ENCODE measurements around the gene ATF7IP2. TPM values are rescaled to one million over a fixed set of nuclear protein-coding genes. Genes with fewer than 3 reads are reported as not detected.

Gene ATF7IP2
- total and polyA plus RNA-seq, 9 of the 15 experiments (the other 6 are each of a cell fraction or from before 2014, with no cell fraction given) = 131 to 515 (median 196) TPM

DNA sequence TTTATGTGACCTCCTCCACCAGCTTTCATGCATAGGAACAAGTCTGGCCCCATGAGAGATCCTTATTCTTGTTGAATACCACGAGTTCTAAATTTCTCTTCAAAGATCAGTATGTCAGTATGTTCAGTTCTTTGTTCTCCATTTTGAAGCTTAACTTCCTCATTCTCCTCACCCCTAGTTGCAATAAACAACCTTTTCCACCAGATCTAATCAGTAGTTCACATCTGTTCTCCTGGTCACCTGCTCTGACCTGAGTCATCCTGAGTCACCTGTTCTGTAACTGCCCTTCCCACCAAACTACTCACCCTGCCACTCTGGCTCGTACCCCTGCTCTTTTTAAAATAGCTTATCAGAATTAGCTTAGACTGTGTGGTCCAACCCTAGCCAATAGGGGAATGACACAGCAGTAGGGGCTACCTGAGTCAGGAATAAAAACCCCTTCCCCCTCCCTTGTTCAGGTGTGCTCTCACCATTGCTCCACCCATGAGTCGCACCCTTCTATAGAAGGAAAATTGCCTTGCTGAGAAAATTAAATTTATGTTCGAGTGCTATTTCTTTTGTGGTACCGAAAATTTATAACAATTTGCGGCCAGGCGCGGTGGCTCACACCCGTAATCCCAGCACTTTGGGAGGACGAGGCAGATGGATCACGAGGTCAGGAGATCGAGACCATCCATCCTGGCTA lies 100.0 kb downstream of the ATF7IP2 start (continued):
- TF ChIP-seq, protein P1, sequence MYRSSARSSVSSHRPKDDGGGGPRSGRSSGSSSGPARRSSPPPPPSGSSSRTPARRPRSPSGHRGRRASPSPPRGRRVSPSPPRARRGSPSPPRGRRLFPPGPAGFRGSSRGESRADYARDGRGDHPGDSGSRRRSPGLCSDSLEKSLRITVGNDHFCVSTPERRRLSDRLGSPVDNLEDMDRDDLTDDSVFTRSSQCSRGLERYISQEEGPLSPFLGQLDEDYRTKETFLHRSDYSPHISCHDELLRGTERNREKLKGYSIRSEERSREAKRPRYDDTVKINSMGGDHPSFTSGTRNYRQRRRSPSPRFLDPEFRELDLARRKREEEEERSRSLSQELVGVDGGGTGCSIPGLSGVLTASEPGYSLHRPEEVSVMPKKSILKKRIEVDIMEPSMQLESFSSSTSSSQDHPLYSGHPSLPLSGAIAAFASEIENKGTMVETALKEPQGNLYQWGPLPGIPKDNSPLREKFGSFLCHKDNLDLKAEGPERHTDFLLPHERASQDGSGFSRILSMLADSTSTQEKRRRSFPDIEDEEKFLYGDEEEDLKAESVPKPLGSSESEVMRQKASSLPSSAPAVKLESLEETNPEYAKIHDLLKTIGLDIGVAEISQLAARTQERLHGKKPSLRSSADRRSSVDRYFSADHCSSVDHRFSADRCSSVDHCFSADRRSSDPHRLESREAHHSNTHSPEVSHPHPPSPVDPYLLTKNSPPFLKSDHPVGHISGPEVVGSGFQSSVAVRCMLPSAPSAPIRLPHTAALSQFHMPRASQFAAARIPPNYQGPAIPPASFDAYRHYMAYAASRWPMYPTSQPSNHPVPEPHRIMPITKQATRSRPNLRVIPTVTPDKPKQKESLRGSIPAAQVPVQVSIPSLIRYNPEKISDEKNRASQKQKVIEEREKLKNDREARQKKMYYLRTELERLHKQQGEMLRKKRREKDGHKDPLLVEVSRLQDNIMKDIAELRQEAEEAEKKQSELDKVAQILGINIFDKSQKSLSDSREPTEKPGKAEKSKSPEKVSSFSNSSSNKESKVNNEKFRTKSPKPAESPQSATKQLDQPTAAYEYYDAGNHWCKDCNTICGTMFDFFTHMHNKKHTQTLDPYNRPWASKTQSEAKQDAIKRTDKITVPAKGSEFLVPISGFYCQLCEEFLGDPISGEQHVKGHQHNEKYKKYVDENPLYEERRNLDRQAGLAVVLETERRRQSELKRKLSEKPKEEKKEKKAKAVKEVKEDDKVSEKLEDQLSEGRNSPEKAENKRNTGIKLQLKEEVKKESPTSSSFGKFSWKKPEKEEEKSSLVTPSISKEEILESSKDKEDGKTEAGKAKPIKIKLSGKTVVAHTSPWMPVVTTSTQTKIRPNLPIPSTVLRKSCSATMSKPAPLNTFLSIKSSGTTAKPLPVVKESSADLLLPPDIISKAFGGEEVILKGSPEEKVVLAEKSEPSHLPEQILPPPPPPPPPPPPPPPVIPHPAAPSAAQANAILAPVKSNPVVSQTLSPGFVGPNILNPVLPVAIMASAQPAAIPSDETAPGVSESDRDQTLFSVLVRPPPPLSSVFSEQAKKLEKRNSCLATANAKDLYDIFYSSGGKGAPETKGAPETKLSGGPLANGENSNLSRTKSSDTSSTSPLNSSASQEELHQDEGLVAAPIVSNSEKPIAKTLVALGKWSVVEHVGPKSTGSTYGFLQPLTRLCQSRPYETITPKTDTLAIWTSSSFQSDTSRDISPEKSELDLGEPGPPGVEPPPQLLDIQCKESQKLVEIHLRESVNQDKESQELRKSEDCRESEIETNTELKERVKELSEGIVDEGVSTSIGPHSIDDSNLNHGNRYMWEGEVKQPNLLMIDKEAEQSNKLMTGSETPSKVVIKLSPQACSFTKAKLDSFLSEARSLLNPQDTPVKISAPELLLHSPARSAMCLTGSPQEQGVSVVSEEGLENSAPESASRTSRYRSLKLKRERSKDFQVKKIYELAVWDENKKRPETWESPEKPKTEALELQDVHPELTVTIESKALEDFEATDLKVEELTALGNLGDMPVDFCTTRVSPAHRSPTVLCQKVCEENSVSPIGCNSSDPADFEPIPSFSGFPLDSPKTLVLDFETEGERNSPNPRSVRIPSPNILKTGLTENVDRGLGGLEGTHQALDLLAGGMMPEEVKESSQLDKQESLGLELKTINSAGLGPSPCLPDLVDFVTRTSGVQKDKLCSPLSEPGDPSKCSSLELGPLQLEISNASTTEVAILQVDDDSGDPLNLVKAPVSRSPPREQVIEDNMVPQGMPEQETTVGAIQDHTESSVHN (IDR thresholded peaks at IDR 0.05; ENCODE audit: borderline replicate concordance in 1 of 2, low read depth in 1 of 2) = peak in 1 of 2 experiments; percentile 51; a peak in 1 of 4 replicates
- TF ChIP-seq NCOA1 (IDR thresholded peaks at IDR 0.05; ENCODE audit: low read depth) (peak; percentile 38; the same call in 1 of the 2 replicates), FOXM1 (IDR thresholded peaks at IDR 0.05; ENCODE audit: low read depth) (peak; percentile 71; the same call in 1 of the 2 replicates), FOXM1 (CRISPR knock-in tag; IDR thresholded peaks at IDR 0.05; ENCODE audit: low read depth) (no peak), CTBP1 (IDR thresholded peaks at IDR 0.05; ENCODE audit: borderline replicate concordance) (peak; percentile 66), STAT5A (IDR thresholded peaks at IDR 0.05; ENCODE audit: borderline replicate concordance, low read length) (no peak), THRAP3 (IDR thresholded peaks at IDR 0.05; ENCODE audit: borderline replicate concordance) (no peak)
- TF ChIP-seq, protein P2, sequence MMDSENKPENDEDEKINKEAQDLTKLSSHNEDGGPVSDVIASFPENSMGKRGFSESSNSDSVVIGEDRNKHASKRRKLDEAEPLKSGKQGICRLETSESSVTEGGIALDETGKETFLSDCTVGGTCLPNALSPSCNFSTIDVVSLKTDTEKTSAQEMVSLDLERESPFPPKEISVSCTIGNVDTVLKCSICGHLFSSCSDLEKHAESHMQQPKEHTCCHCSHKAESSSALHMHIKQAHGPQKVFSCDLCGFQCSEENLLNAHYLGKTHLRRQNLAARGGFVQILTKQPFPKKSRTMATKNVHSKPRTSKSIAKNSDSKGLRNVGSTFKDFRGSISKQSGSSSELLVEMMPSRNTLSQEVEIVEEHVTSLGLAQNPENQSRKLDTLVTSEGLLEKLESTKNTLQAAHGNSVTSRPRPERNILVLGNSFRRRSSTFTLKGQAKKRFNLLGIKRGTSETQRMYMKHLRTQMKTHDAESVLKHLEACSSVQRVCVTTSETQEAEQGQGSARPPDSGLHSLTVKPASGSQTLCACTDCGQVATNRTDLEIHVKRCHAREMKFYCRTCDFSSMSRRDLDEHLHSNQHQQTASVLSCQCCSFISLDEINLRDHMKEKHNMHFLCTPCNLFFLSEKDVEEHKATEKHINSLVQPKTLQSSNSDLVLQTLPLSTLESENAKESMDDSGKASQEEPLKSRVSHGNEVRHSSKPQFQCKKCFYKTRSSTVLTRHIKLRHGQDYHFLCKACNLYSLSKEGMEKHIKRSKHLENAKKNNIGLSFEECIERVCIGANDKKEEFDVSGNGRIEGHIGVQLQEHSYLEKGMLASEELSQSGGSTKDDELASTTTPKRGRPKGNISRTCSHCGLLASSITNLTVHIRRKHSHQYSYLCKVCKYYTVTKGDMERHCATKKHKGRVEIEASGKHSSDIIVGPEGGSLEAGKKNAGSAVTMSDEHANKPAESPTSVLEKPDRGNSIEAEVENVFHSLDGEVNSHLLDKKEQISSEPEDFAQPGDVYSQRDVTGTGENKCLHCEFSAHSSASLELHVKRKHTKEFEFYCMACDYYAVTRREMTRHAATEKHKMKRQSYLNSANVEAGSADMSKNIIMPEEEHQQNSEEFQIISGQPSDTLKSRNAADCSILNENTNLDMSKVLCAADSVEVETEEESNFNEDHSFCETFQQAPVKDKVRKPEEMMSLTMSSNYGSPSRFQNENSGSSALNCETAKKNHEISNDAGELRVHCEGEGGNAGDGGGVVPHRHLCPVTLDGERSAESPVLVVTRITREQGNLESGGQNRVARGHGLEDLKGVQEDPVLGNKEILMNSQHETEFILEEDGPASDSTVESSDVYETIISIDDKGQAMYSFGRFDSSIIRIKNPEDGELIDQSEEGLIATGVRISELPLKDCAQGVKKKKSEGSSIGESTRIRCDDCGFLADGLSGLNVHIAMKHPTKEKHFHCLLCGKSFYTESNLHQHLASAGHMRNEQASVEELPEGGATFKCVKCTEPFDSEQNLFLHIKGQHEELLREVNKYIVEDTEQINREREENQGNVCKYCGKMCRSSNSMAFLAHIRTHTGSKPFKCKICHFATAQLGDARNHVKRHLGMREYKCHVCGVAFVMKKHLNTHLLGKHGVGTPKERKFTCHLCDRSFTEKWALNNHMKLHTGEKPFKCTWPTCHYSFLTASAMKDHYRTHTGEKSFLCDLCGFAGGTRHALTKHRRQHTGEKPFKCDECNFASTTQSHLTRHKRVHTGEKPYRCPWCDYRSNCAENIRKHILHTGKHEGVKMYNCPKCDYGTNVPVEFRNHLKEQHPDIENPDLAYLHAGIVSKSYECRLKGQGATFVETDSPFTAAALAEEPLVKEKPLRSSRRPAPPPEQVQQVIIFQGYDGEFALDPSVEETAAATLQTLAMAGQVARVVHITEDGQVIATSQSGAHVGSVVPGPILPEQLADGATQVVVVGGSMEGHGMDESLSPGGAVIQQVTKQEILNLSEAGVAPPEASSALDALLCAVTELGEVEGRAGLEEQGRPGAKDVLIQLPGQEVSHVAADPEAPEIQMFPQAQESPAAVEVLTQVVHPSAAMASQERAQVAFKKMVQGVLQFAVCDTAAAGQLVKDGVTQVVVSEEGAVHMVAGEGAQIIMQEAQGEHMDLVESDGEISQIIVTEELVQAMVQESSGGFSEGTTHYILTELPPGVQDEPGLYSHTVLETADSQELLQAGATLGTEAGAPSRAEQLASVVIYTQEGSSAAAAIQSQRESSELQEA (IDR thresholded peaks at IDR 0.05; ENCODE audit: low read depth) = no peak
